DMS53 (cell line): ENCODE measurements around the gene LINGO4.

Source experiments
- DNase-seq: peaks from one replicate; lab custom pipeline; 2025; lab: John Stamatoyannopoulos, UW

The LINGO4 gene

GRCh38 chr1:151805066-151805820 is at the start of gene LINGO4:
LINGO4 (minus strand) TSS chr1:151805419; CDS start chr1:151802704, 2,715 bp downstream.
- no peak for DNase-seq

GRCh38 chr1:151854658-151855057 is 49.4 kb upstream of the LINGO4 start:
- no peak for DNase-seq

GRCh38 chr1:151853411-151853943 is 48.3 kb upstream of the LINGO4 start, which contains the start of gene THEM5:
THEM5 (minus strand) TSS chr1:151853712; CDS start chr1:151853565, 147 bp downstream.
- DNase-seq = no peak

GRCh38 chr1:151852733-151853132 is 47.5 kb upstream of the LINGO4 start:
- no peak for DNase-seq

- no peak for DNase-seq
Measured at GRCh38 chr1:151851886-151852285, 46.7 kb upstream of the LINGO4 start.

- DNase-seq = no peak
Measured at GRCh38 chr1:151849871-151850270, 44.7 kb upstream of the LINGO4 start.

GRCh38 chr1:151849126-151849525 is 43.9 kb upstream of the LINGO4 start:
- DNase-seq = no peak

- no peak for DNase-seq
Measured at GRCh38 chr1:151847867-151848596, 42.8 kb upstream of the LINGO4 start.

GRCh38 chr1:151846686-151847237 is 41.5 kb upstream of the LINGO4 start:
- DNase-seq = no peak

GRCh38 chr1:151846062-151846568 is 40.9 kb upstream of the LINGO4 start:
- no peak for DNase-seq

GRCh38 chr1:151843398-151843797 is 38.2 kb upstream of the LINGO4 start:
- DNase-seq = no peak

- DNase-seq = no peak
Measured at GRCh38 chr1:151841141-151841540, 35.9 kb upstream of the LINGO4 start.

- DNase-seq = peak; percentile 28
Measured at GRCh38 chr1:151840421-151840820, 35.2 kb upstream of the LINGO4 start.

- peak; percentile 99 for DNase-seq
Measured at GRCh38 chr1:151839457-151840403, 34.5 kb upstream of the LINGO4 start, which contains the start of gene C2CD4D. C2CD4D (minus strand) TSS chr1:151839820; CDS start chr1:151838989, 831 bp downstream.

- no peak for DNase-seq
Measured at GRCh38 chr1:151839082-151839412, 33.8 kb upstream of the LINGO4 start.

- DNase-seq = peak; percentile 87
Measured at GRCh38 chr1:151838222-151839081, 33.2 kb upstream of the LINGO4 start.

GRCh38 chr1:151837884-151838221 is 32.6 kb upstream of the LINGO4 start:
- no peak for DNase-seq

- peak; percentile 79 for DNase-seq
Measured at GRCh38 chr1:151837197-151837596, 32.0 kb upstream of the LINGO4 start.

- no peak for DNase-seq
Measured at GRCh38 chr1:151835596-151835995, 30.4 kb upstream of the LINGO4 start.

- no peak for DNase-seq
Measured at GRCh38 chr1:151834239-151834638, 29.0 kb upstream of the LINGO4 start.
